HepG2 (cell line): ENCODE data around the gene ASMT. TPM values are rescaled to one million over a fixed set of nuclear protein-coding genes. Genes with fewer than 3 reads are reported as not detected.

Experiments
- ATAC-seq: fragments of 200-7000 bp; cut with Tn5 transposase; 3 replicates; pipeline ENCODE4 v1.9.1; 2020; ENCODE audit warnings: mild to moderate bottlenecking, moderate library complexity
- BruUV-seq: library from RNA; stranded (reverse); fragments of 400-500 nt; replicated peaks from 2 replicates; lab custom pipeline; 2021; lab: Mats Ljungman, UMichigan
- CTCF ChIA-PET: fragments of 300-600 bp; formaldehyde crosslinking; extraction: SDS; loops from one replicate; lab custom pipeline; 2021; ENCODE audit warnings: low total read pairs, inconsistent platforms, low intra/inter-chr PET ratio; lab: Yijun Ruan, JAX
- POLR2A ChIA-PET: fragments of 350-600 bp; sonication (Branson Sonifier 250); formaldehyde crosslinking; loops from one replicate; lab custom pipeline; 2020; ENCODE audit warnings: antibody characterized with exemption, inconsistent platforms; lab: Yijun Ruan, JAX
- DNase-seq: peaks from one replicate; pipeline ENCODE4 v3.0.0-alpha.2; 2015; ENCODE audit warnings: low spot score
- FAIRE-seq: peaks from 3 replicates; lab custom pipeline; 2011; peaks lifted over from hg19 to GRCh38; lab: Jason Lieb, UNC
- H2AFZ ChIP-seq: one replicate; pipeline ENCODE4 v1.6.1; 2011; ENCODE audit warnings: low read length, inconsistent platforms
- H3K27ac ChIP-seq: fragments of 300-600 bp; 3 replicates; pipeline ENCODE4 v1.8.0; 2011; ENCODE audit warnings: mixed run types, mild to moderate bottlenecking, mixed read lengths, low read length, inconsistent platforms; ENCODE audit not compliant: insufficient read depth; ENCODE audit errors: extremely low read length
- H3K27me3 ChIP-seq, 2 experiments: fragments of 200-600 bp in 1 of 2; 2 replicates in 1 of 2; 3 replicates in 1 of 2; pipeline versions ENCODE4 v1.6.0 to v1.8.0; 2011; ENCODE audit warnings: low read length in 2 of 2, mild to moderate bottlenecking in 2 of 2, moderate library complexity in 2 of 2, inconsistent platforms in 1 of 2; ENCODE audit not compliant: insufficient read depth in 2 of 2, control insufficient read depth in 1 of 2
- H3K36me3 ChIP-seq, 2 experiments: fragments of 200-600 bp in 1 of 2; replicated peaks in 1 of 2; 2 replicates in 1 of 2; 3 replicates in 1 of 2; pipeline versions ENCODE4 v1.5.1 to v1.8.0; 2011; ENCODE audit warnings: low read length in 2 of 2, inconsistent platforms in 1 of 2; ENCODE audit not compliant: insufficient read depth in 2 of 2, control insufficient read depth in 1 of 2
- H3K4me1 ChIP-seq: 2 replicates; pipeline ENCODE4 v1.5.1; 2012; ENCODE audit warnings: low read length, inconsistent platforms; ENCODE audit not compliant: insufficient read depth
- H3K4me2 ChIP-seq: 2 replicates; pipeline ENCODE4 v1.6.0; 2011; ENCODE audit warnings: low read depth, low read length, inconsistent platforms
- H3K4me3 ChIP-seq, 3 experiments: fragments of 200-600 bp in 1 of 3; sonication (generic), shearing (Covaris generic) in 1 of 3; replicated peaks in 1 of 3; 2 replicates each; pipeline ENCODE4 v1.5.1; 2011 to 2016; ENCODE audit warnings: low read length in 3 of 3, inconsistent platforms in 2 of 3, low read depth in 2 of 3, mild to moderate bottlenecking in 2 of 3, control low read depth in 1 of 3, mixed read lengths in 1 of 3; ENCODE audit not compliant: insufficient read depth in 1 of 3
- H3K79me2 ChIP-seq: one replicate; pipeline ENCODE4 v1.6.1; 2011; ENCODE audit warnings: low read length, inconsistent platforms; ENCODE audit not compliant: insufficient read depth
- H3K9ac ChIP-seq: 2 replicates; pipeline ENCODE4 v1.6.0; 2011; ENCODE audit warnings: mild to moderate bottlenecking, low read depth, low read length, inconsistent platforms; ENCODE audit not compliant: insufficient read depth
- H3K9me3 ChIP-seq: 2 replicates; pipeline ENCODE4 v1.5.1; 2012; ENCODE audit warnings: mild to moderate bottlenecking, low read length
- H4K20me1 ChIP-seq: 2 replicates; pipeline ENCODE4 v1.6.0; 2011; ENCODE audit warnings: inconsistent platforms, mild to moderate bottlenecking, low read length, moderate library complexity; ENCODE audit not compliant: insufficient read depth
- AGO1 ChIP-seq: fragments of 200-400 bp; formaldehyde crosslinking; IDR thresholded peaks from 2 replicates; pipeline ENCODE4 v1.6.1; 2017; ENCODE audit warnings: mild to moderate bottlenecking, low read depth, low read length, moderate library complexity; ENCODE audit not compliant: poor library complexity, severe bottlenecking
- AGO2 ChIP-seq: fragments of 200-400 bp; formaldehyde crosslinking; optimal IDR thresholded peaks from 2 replicates; pipeline ENCODE3; 2017; ENCODE audit warnings: mild to moderate bottlenecking, low read depth, low read length, moderate library complexity
- JUN ChIP-seq: sonication (generic); formaldehyde crosslinking; IDR thresholded peaks from 2 replicates; pipeline ENCODE4 v1.4.0; 2020; ENCODE audit warnings: mild to moderate bottlenecking, missing genetic modification reagents
- MTERF4 ChIP-seq: sonication (generic); formaldehyde crosslinking; IDR thresholded peaks from 2 replicates; pipeline ENCODE4 v1.8.0; 2023; ENCODE audit warnings: mild to moderate bottlenecking, missing genetic modification reagents
- MTF2 ChIP-seq: sonication (generic); formaldehyde crosslinking; IDR thresholded peaks from 2 replicates; pipeline ENCODE4 v1.5.0; 2020; ENCODE audit warnings: missing genetic modification reagents, borderline replicate concordance
- WGBS: methylation state at CpG from one replicate; pipeline ENCODE4 v1.1.6; 2017; ENCODE audit warnings: low lambda C conversion rate; 5-methylcytosine and 5-hydroxymethylcytosine counted together
- in situ Hi-C: cut with HindIII; loops from 2 replicates; pipeline ENCODE4 v1.10.0; 2017; ENCODE audit warnings: low pct_unique_long_range_greater_than_20kb; ENCODE audit not compliant: extremely low pct_ligation_motif_present
- intact Hi-C: fragments of 100-400 bp; cut with micrococcal nuclease; formaldehyde crosslinking; loops from one replicate; pipeline ENCODE4 v1.10.0; 2022; ENCODE audit not compliant: unreplicated experiment
- polyA plus RNA-seq, 8 experiments: library from polyadenylated mRNA; depleted of rRNA in 3 of 8; stranded (reverse) in 7 of 8; unstranded in 1 of 8; fragments of >200 nt; fragmentation: Illumina TruSeq in 4 of 8; extraction: Trizol in 4 of 8; gene quantifications; 2 replicates each; pipeline versions ENCODE4 v1.2.1 to v1.2.3, GENCODE V29; 2011 to 2016; ENCODE audit warnings: low read depth in 4 of 8, missing spikeins in 1 of 8, mixed read lengths in 1 of 8; ENCODE audit not compliant: insufficient read depth in 1 of 8
- total RNA-seq, 5 experiments: library from RNA; depleted of rRNA; stranded (reverse); fragments of >200 nt; fragmentation: Illumina TruSeq; extraction: Trizol; gene quantifications; 2 replicates each; pipeline ENCODE4 v1.2.3, GENCODE V29; 2016; ENCODE audit warnings: low read depth in 1 of 5

Gene ASMT
- total and polyA plus RNA-seq, 2 of the 13 experiments (the other 11 are each of a cell fraction or from before 2014, with no cell fraction given): 0.04 TPM; not detected in 1

GRCh38 chrX:1596676-1597344, 18.0 kb upstream of the ASMT start:
- no peak for FAIRE-seq
- H3K9me3 ChIP-seq: no peaks in the 10 kb centered on the region
- H3K27me3 ChIP-seq: no peaks in the 10 kb centered on the region; a peak in 1 of 5 replicates
- no peak overlapping the region for H3K4me2 ChIP-seq
- peak; percentile 60 for TF ChIP-seq AGO2
- no peak for TF ChIP-seq JUN (CRISPR knock-in tag)
- peak; percentile 9 for TF ChIP-seq AGO1
- TF ChIP-seq MTERF4 (CRISPR knock-in tag): no peak
- no peak for TF ChIP-seq MTF2 (CRISPR knock-in tag)
- in situ Hi-C loops: no loop called here
- WGBS: 94% methylated on average over 27 of the region's 30 CpGs
- no peak for DNase-seq
- H2AFZ ChIP-seq: no peak overlapping the region
- no peak for ATAC-seq
- no peak overlapping the region for H3K4me3 ChIP-seq
- intact Hi-C loops: no loop called here
- CTCF ChIA-PET: no interaction called here
- POLR2A ChIA-PET: no interaction called here
- no peak overlapping the region for H3K27ac ChIP-seq
- peaks cover 34 to 80% of the 10 kb centered on the region in 2 experiments for H3K36me3 ChIP-seq
- 0 out of 2 replicates have a peak, but pooled peaks cover 9% of the 10 kb centered on the region for H3K4me1 ChIP-seq
- H3K9ac ChIP-seq: no peak overlapping the region
- no TSS peak for BruUV-seq
- H3K79me2 ChIP-seq: peaks cover 41% of the 10 kb centered on the region
- H4K20me1 ChIP-seq: peaks cover 36% of the 10 kb centered on the region; the same call in 1 of the 2 replicates
